Measurements from ENCODE around the gene BBIP1. TPM values are rescaled to one million over a fixed set of nuclear protein-coding genes. Genes with fewer than 3 reads are reported as not detected.
A peak's percentile ranks its signal among the peaks of the same experiment; 100 is the strongest.

The BBIP1 gene
- total and polyA plus RNA-seq, 9 of the 15 experiments (the other 6 are each of a cell fraction or from before 2014, with no cell fraction given): 5.2 to 31.0 (median 19.4) TPM

DNA sequence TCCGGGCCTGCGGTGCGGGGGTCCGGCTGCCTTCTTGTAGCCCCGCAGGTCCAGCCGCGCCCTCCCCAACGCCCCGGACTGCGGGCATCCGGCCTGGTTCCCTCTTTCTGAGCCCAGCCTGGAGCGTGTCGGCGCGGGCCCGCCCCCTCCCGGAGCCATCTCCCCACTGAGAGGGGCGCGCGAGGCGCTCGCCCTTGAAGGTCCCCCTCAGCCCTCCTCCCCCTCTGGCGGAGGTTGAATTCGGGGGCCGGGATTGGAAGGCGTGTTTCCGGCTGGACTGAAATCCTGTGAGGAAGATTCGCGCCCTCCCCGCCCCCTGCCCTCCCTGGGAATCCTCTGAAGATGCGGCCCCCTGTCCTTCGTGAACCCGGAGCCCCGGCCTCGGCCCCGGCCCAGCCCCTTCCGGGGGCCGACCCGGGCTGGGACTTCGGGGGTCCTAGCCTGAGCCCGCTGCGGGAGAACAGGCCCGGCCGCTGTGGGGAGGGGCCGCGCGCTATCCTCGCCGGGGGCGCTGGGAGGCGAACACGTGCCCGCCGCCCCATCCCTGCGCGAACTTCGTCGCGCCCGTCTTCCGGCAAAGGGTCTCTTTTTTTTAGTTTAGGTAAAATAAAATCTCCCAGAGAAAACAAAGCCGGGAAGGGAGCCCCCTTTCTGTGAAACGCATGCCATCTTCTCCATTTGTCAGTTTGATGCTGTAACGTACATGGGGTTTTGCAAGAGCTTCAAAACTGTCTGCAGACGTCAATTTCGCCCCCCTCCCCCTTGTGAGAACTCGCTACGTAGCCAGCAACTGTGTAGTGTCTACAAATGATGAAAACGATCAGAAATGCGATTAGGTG, 46.6 kb downstream of the BBIP1 start (continued):
- no peak for TF ChIP-seq ZNF778 (CRISPR knock-in tag; IDR thresholded peaks at IDR 0.05)
- no peak for TF ChIP-seq PHF21A (IDR thresholded peaks at IDR 0.05; ENCODE audit: borderline replicate concordance, low read depth)
- TF ChIP-seq PML (IDR thresholded peaks at IDR 0.05; ENCODE audit: low read length): no peak
- TF ChIP-seq, protein P1, sequence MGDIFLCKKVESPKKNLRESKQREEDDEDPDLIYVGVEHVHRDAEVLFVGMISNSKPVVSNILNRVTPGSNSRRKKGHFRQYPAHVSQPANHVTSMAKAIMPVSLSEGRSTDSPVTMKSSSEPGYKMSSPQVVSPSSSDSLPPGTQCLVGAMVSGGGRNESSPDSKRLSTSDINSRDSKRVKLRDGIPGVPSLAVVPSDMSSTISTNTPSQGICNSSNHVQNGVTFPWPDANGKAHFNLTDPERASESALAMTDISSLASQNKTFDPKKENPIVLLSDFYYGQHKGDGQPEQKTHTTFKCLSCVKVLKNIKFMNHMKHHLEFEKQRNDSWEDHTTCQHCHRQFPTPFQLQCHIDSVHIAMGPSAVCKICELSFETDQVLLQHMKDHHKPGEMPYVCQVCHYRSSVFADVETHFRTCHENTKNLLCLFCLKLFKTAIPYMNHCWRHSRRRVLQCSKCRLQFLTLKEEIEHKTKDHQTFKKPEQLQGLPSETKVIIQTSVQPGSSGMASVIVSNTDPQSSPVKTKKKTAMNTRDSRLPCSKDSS (IDR thresholded peaks at IDR 0.05; ENCODE audit: low read depth, partially characterized antibody): no peak
- no peak for TF ChIP-seq ZZZ3 (IDR thresholded peaks at IDR 0.05)
- TF ChIP-seq TAF15 (IDR thresholded peaks at IDR 0.05; ENCODE audit: low read depth, low read length): no peak
- TF ChIP-seq RB1 (IDR thresholded peaks at IDR 0.05; ENCODE audit: low read depth): peak; percentile 29
- TF ChIP-seq POLR2A (conservative IDR thresholded peaks at IDR 0.05): no peak
- TF ChIP-seq, protein P2, sequence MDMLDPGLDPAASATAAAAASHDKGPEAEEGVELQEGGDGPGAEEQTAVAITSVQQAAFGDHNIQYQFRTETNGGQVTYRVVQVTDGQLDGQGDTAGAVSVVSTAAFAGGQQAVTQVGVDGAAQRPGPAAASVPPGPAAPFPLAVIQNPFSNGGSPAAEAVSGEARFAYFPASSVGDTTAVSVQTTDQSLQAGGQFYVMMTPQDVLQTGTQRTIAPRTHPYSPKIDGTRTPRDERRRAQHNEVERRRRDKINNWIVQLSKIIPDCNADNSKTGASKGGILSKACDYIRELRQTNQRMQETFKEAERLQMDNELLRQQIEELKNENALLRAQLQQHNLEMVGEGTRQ (CRISPR knock-in tag; IDR thresholded peaks at IDR 0.05): no peak
- no peak for TF ChIP-seq TAF7 (tag; IDR thresholded peaks at IDR 0.05)
- no peak for TF ChIP-seq SMARCA4 (IDR thresholded peaks at IDR 0.05)
- TF ChIP-seq PTTG1 (tag; IDR thresholded peaks at IDR 0.05; ENCODE audit: low read depth): no peak
- TF ChIP-seq SMARCC2 (IDR thresholded peaks at IDR 0.05; ENCODE audit: low read depth): no peak
- TF ChIP-seq, protein P3, sequence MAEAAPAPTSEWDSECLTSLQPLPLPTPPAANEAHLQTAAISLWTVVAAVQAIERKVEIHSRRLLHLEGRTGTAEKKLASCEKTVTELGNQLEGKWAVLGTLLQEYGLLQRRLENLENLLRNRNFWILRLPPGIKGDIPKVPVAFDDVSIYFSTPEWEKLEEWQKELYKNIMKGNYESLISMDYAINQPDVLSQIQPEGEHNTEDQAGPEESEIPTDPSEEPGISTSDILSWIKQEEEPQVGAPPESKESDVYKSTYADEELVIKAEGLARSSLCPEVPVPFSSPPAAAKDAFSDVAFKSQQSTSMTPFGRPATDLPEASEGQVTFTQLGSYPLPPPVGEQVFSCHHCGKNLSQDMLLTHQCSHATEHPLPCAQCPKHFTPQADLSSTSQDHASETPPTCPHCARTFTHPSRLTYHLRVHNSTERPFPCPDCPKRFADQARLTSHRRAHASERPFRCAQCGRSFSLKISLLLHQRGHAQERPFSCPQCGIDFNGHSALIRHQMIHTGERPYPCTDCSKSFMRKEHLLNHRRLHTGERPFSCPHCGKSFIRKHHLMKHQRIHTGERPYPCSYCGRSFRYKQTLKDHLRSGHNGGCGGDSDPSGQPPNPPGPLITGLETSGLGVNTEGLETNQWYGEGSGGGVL (CRISPR knock-in tag; IDR thresholded peaks at IDR 0.05): no peak
- TF ChIP-seq CHD4 (IDR thresholded peaks at IDR 0.05; ENCODE audit: insufficient read depth, insufficient replicate concordance, low read depth, low read length, poor library complexity, severe bottlenecking): no peak
- TF ChIP-seq NCOA2 (IDR thresholded peaks at IDR 0.05; ENCODE audit: partially characterized antibody in 2 of 2): no peak
- no peak for TF ChIP-seq MAFG (tag; conservative IDR thresholded peaks at IDR 0.05)
- no peak for TF ChIP-seq ETS2 (tag; IDR thresholded peaks at IDR 0.05; ENCODE audit: borderline replicate concordance, poor library complexity, severe bottlenecking)
- TF ChIP-seq BHLHE40 (IDR thresholded peaks at IDR 0.05; ENCODE audit: low read length): no peak
- no peak for TF ChIP-seq CBX8 (IDR thresholded peaks at IDR 0.05; ENCODE audit: borderline replicate concordance, extremely low read depth, low read depth, low read length, poor library complexity, severe bottlenecking)
- no peak for TF ChIP-seq SRSF3 (IDR thresholded peaks at IDR 0.05; ENCODE audit: insufficient read depth, low read length)
- TF ChIP-seq, protein P4, sequence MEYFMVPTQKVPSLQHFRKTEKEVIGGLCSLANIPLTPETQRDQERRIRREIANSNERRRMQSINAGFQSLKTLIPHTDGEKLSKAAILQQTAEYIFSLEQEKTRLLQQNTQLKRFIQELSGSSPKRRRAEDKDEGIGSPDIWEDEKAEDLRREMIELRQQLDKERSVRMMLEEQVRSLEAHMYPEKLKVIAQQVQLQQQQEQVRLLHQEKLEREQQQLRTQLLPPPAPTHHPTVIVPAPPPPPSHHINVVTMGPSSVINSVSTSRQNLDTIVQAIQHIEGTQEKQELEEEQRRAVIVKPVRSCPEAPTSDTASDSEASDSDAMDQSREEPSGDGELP (CRISPR knock-in tag; IDR thresholded peaks at IDR 0.05; ENCODE audit: borderline replicate concordance): peak; percentile 25; the same call in 1 of the 2 replicates

Data from K562 (cell line).